Islet precursor cell (in vitro differentiated cells): ENCODE results near the gene SFMBT1.

Experiments used
- DNase-seq: peaks from one replicate; pipeline ENCODE4 v3.0.0-alpha.2; 2018

SFMBT1 gene

DNA sequence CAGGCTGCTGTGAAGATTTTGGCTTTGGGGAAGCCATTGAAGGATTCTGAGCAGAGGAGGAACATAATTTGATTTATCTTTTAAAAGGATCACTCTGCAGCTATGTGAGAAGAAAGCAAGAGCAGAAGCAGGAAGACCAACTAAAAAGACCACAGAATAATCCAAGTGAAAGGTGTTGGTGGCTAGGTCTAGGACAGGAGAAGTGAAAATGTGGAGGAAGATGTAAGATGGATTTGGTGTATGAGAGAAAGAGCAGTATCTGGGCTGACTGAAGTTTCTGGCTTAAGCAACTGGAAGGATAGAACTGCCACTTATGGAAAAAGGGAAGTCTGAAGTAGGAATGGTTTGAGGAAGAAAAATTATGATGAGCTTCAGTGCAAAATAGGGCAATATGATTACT, 62.0 kb downstream of the SFMBT1 start:
- DNase-seq: no peak

DNA sequence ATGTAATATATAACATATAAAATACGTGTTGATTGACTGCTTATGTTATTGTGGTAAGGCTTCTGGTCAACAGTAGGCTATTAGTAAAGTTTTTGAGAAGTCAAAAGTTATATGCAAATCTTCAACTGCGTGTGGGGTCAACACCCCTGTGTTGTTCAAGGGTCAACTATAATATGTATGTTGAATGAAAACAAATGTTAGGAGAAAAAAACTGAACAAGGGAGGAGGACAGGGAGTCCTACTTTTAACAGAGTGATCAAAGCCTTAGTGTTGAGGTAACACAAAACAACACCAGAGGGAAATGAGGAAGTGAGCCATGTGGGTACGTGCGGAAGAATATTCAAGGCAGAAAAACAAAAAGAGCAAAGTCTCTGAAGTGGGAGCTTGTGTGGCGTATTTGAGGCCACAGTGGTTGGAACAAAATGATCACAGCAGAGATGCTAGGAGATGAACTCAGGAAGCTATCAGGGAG, 62.5 kb downstream of the SFMBT1 start:
- no peak for DNase-seq

DNA sequence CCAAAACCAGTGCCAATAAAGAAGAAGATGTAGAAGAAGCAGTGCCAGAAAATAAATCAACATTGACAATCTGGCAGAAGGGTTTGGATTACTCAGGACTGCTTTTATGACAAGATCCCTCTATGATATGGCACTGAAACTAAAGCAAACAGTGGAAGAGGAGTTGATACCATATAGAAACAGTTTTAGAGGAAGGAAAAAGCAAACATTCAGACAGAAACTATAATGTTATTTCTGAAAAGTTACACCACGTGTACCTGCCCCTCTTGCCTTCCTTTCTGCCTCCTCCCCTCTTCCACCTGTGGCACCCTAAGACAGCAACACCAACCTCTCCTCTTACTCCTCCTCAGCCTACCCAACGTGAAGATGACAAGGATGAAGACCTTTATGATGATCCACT, 63.0 kb downstream of the SFMBT1 start:
- no peak for DNase-seq

DNA sequence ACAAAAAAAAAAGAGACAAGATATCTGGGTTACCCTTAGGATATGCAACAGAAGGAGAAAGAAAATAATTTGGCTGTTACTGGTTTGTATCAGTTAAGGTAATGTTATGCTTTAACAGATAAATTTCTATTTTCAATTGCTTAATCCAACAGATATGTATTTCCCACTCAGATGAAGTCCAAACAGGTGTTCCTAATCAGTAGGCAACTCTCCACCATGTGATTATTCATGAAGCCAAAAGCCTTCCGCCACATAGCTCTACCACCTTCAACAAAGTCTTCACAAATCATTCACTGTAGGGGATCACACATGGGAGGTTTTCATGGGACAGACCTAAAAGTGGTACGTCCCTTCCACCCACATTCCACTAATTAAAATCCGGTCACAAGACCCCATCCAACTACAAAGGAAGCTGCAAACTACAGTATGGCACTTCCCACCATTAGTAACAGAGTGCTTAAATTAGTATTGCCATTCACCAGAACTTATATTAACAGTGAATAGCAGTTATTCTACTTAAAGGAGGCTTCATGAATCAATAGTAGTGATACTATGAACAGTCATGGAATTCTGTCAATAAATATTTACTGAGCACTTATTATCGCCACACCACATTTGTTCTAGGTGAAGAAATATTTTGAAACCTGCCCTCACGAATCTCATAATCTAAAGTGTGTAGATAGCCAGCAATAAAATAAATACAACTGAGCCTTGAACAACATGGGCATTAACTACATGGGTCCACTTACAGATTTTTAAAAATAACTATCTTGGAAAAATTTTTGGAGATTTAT, 66.5 kb downstream of the SFMBT1 start:
- DNase-seq: no peak

DNA sequence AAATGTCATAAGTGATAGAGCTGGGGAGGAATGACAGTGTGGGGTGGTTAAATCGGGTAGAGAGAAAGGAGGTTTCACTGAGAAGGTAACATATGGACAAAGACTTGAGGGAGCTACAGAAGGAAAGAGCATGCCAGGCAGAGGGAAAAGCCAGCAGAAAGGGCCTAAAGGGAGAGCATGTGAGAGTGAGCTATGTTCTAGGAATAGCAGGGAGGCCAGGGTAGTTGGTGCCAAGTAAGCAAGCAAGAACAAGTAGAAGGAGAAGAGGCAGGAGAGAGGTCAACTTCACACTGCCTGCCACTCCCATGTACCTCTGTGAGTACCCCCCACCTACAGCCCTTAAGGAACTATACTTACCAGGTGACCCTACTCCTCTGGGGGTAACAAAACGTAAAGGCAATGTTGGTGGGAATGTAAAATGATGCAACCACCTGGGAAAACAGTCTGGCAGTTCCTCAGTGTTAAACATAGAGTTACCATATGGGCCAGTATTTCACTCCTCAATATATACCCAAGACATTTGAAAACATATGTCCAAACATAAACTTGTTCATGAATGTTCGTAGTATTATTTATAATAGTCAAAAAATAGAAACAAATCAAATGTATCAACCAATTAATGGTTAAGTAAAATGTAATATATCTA, 67.6 kb downstream of the SFMBT1 start:
- DNase-seq: no peak

DNA sequence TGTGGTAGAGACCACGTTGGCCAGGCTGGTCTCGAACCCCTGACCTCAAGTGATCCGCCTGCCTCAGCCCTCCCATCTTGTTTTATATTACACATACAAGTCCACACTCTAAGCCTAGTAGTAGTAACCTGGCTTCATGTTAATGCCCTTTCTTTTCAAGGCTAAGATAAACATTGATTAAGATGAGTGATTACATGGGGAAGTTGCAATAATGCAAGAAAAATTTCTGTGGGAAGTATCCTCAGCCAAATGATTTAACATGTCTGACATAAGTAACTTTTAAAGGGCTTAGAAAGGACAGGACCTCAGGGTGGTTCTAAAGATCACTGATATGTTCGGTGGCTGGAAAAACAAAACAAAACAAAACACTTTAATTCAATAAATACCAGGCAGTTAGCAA, 72.1 kb downstream of the SFMBT1 start:
- no peak for DNase-seq

DNA sequence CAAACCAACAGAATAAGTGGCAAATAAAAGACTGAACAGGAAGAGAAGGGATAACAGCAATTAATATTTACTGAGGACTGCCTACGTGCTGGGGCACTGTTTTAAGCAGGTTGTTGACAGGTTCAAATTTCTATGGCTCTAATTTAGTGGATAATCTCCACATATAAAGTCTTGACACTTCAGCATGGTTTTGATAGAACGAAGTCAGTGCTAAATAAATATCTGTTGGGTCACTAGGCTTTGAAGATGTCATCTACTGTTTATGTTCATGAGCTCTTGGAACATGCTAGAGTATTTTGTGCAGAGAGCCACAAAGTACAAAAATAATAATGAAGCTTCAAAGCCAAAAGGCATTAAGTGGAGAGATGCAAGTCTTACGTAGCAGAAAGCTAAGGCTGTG, 74.0 kb downstream of the SFMBT1 start:
- DNase-seq: no peak

DNA sequence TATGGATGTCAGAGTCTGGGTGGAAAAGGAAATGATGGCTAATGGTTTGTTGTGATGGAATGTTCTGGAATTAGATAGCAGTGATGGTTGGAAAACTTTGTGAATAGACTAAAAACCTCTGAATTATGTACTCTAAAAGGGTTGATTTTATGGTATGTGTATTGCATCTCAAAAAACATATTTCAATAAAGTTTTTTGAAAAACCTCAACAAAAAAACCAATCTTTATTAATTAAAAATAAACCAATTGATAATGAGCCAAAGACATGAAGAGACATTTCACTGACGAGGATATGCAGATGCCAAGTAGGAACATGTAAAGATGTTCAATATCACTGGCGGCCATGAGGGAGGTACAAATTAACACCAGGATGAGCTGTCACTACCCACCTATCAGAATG, 78.5 kb downstream of the SFMBT1 start:
- DNase-seq: no peak

DNA sequence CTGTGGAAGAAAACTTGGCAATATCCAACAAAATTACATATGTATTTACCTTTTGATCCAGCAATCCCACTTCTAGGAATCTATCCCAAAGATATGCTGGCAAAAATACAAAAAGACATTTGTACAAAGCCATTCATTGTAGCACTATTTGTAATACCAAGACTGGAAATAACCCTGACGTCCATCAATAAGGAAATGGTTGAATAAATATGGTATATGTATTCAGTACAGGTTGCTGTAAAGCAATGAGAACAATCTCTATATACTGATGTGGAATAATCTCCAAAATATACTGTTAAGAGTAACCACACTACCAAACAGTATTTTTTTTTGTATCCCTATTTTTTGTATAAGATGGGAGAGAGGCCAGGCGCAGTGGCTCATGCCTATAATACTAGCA, 83.7 kb downstream of the SFMBT1 start:
- DNase-seq: no peak

DNA sequence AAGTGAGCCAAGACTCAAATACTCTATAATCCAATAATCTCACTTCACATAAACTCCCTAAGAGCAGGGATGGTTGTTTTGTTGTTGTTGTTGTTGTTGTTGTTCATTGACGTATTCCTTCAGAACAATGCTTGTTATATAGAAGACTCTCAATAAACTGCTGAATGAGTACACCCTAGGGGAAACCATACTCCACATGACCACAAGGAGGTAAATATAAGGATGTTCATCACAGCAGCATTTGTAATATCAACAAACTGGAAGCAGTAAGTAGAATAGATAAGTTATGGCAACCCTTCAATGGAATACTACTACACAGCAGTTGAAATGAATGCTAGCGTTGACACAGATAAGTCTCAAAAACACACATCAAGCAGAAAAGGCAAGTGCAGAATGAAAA, 86.1 kb downstream of the SFMBT1 start:
- DNase-seq: no peak

DNA sequence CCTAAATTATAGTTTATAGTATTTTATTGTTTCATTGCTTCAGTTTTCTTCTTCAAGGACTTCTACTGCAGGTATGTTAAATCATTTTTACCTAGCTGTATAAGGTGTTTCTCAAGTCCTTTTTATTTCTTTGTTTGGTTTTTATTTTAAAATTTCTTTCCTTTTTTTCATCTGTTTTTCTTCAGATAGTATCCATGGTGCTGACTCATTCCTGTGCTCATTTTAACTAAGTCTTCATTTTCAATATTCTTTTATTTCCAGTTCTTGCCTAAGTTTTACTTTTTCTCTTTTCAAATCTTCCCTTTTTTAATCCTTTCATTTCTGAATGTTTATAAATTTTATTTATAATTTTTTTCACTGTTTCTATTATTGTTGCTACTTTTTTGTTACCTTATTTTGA, 106.3 kb downstream of the SFMBT1 start:
- DNase-seq: no peak

DNA sequence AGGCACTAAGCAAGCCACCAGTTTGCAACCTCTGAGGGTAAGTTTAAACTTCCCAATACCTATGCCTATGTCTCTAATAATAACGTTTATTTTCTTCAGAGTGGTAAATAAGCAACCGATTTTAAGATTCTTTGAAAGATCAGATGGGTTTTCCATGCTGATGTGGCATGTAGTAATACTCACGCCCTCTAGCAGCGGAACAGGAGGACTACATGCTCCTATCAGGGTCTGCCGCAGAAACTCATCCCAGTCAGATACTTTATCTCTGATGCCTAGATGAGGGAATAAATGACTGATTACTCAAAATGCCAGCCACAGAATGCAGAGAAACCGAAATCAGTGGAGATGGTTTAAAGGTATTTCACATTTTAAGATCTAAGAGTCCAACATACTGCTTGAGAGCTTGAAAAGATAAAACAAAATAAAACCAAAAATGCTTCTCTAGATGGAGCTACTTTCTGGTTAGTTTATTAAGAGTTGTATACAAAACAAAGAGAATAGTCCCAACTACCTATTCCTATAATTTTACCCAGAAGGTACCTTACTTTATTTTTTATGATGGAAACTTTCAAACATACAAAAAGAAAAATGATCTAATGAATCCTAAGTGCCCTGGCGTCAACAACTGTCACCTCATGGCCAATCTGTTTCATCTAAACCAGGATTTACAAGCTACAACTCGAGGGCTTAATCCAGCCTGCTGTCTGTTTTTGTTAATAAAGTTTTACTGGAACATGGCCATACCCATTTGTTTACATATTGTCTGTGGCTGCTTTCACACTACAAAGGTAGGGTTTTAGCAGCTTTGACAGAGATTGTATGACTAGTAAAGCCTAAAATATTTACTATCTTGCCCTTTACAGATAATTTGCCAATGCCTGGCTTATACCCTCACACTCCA, 111.0 kb downstream of the SFMBT1 start:
- peak; percentile 63 for DNase-seq

DNA sequence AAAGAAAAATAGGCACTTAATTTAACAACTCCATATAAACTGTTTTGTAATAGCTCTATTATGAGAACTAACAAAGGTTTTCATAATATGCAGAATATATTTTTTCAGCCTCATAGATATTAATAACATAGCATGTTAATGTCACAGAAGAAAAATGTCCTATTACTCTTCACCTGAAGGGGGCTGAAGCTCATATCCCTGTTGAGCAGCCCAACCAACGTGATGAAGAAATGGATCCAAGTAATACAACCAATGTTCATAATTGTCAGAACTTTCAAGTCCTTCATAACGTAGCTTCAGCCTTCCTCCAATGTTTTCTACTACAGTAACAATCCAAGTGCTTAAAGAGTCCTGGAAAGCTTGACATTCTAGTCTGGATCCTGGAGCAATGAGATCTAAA, 114.0 kb downstream of the SFMBT1 start:
- no peak for DNase-seq

DNA sequence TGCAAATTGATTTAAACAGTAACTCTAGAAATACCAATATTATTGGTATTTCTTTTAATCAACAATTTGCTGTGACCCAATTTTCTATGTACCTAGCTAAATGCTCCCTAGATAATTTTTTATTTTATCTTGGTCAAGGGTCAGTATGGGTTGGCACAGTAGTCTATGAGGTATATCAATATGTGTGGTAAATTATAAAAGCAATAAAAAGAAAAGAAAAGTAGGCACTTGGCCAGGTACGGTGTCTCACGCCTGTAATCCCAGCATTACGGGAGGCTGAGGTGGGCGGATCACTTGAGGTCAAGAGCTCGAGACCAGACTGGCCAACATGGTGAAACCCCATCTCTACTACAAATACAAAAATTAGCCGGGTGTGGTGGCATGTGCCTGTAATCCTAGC, 114.5 kb downstream of the SFMBT1 start:
- no peak for DNase-seq

DNA sequence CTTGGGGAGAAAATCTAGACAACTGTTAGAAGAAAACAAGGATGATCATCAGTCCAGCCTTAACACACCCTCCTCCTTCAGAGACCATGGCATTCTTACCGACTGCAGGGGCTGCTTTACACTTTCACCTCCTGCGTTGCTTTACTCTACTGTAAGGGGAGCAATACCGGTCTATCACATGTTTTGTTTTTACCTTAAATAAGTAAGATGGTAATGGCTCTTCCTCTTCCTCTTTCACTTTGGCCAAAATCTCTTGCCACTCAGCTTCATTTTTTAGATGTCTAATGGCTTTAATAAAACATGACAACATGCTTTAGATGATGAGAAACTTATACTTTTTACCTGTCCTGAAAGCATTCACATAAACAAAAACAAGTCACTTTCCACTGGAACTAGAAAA, 115.1 kb downstream of the SFMBT1 start:
- no peak for DNase-seq

DNA sequence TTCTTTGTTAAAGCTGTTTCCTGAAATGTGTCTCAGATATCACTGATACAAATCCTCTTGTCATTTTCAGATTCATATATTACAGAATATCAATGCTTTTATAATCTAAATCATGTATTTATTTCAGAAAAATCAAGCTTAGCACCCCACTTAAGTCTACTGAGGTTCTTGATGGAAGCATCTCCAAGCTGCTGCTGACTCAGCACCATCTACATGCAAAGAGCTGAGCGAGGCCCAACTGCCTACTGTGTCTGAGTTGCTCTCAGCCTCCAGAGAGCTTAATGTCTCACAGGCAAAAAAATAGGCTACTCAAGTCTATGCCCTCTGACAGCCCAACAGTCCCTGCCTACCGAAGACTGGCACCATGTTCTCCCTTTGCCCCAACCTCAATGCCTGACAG, 119.3 kb downstream of the SFMBT1 start:
- no peak for DNase-seq

DNA sequence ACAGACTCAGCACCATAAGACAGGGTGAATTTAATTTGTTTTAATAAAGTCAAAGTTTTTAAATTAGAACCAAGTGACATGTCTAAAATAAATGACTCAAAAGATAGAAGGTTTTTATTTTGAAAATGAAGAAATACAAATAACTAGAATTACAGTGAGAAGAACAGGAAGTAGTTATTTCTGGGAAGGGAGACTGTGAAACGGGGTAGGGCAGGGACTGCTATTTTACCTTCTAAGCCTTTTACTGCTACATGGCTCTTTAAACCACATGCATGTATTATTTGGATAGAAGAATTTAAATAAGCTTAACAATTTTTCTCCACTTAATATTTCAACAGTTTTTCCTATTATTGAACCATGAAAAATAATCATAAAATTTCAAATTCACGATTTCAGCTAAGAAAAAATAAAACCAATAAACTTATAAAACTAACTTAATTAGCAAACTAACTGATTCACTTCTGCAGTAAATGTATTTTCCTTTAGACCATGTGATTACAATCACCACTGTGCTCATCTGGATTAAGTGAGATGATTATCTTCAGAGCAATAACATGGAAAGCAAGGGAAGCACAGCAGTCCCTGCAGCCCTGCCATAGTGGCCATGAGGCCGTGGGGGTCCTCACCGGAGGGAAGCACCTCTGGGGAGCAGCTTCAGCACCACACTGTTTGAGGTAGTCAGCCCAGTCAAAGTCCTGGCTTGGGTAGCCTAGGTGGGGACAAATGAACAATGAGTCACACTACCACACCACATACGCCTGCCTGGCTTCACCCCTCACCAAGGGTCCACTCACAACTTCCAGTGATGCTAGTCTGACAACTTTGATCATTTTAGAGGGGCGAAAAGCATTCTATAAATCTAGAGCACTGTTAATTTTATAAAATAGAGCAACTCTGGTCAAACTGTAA, 120.2 kb downstream of the SFMBT1 start:
- DNase-seq: no peak

DNA sequence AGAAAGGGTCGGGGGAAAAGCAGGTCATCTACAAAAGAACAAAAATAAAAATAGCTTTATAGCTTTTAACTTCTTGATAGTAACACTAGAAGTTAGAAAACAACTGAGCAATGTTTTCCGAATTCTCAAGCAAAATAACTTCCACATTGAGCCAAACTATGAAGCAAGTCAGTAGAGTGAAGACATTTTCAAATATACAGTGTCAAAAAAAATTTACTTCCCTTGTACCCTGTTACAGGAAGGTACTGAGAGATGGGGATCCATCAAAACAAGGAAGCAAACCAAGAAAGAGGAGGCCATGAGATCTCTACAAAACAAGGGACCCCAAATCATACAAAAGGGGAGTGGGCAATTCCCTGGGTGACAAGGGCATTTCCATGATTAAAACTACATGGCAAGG, 121.9 kb downstream of the SFMBT1 start:
- no peak for DNase-seq

DNA sequence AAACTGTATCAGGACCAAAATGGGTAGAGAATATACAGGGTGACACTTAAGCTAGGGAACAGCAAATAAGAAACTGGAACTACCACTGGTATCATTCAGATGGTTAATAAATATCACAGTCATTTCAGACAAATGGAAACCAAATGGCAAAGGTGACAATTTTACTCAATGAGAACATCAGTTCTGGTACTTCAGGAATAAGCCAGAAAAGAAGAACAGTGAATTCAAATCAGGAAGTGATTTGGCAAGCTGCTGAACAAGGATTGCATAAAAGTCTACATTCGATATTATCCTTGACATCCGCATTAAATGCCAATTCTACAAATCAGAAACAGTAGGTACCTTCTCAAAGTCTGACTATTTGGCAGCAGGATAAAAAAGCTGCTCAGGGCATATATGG, 125.0 kb downstream of the SFMBT1 start:
- no peak for DNase-seq

DNA sequence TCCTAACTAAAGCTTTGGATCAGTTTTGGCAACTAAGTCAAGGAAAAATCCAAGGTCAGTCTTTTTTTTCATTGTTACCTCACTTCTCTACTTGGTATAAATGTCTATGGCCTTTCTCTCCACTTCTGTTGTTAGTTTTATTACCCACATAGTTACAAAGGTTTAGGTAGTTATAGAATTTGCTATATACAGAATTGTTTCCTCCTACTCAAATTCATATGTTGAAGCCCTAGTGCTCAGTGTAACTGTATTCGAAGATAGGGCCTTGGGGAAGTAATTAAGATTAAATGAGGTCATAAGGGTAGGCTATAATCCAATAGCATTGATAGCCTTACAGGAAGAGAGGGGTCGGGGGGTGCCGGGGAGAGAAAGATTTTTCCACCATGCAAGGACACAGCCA, 128.8 kb downstream of the SFMBT1 start:
- DNase-seq: no peak

DNA sequence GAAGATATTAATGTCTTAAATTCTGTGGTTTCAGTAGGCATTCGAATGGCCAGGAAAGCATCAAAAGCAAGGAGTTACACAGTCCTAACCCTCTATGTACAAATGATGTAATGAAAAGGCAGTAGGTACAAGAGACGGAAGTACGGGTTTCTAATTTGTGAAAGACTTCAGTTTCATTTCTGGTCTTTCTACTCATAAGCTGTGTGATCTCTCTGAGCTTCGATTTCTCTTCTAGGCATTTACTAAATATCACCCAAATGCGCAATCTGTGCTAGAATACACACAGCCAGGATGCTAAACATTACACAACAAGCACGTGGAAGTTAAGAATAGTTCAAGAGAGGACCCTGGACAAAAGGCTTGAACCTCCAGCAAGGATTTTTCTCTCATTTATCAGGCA, 130.6 kb downstream of the SFMBT1 start:
- DNase-seq: no peak

DNA sequence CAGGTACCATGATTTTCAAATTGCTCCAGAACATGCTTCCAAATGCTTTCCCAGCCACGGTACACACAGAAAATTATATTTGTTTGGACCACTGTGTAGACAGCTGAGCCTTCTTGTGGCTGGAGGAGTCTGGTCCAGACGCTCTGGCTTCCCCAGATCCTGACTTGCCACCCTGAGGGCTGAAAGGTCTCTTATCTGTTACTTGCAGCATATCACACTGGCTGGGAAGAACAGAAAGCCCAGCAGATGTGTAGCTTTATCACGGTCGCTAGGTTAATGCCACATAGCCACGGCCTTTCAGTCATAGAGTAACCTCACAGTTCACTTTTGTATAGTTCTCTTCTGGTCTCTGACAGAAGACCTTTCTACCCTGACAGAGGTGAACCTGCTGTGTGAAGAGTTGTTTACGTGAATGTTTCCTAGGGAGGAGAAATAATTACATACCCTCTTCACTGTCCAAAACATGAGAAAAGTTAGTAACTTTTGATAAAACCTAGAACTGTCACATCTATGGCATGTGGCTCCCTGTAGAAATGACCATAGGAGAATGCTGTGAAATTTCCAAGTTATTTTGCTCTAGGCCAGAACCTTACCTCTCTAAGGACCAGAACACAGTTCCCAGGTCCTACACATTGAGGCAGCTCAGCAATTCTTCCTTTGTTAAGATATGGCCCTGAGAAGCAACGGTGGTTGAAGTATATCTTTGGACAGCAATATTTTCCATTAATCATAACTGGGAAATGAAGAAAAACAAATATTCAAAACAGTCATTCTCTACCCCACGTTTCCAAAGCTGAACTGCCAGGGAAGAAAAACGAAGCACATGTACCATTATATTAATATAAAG, 132.8 kb downstream of the SFMBT1 start:
- DNase-seq: peak; percentile 65
